SK-N-MC (cell line): ENCODE measurements around the gene LENG9.
"Not testable (repeated sequence)": the region's sequence is repeated elsewhere in the genome, so short reads cannot be mapped to it uniquely, and the experiment has no call there.

ENCODE experiments used
- DNase-seq: peaks from one replicate; pipeline ENCODE4 v3.0.0-alpha.2; 2011; ENCODE audit warnings: low read depth, low spot score
- H3K27ac ChIP-seq: fragments of 200-600 bp; sonication (generic); 2 replicates; pipeline ENCODE4 v1.5.1; 2016; ENCODE audit warnings: mixed run types
- H3K36me3 ChIP-seq: fragments of 200-600 bp; sonication (generic); 2 replicates; pipeline ENCODE4 v1.6.1; 2017; ENCODE audit warnings: antibody characterized with exemption, low read length, mixed read lengths; ENCODE audit not compliant: insufficient read depth
- H3K4me3 ChIP-seq: fragments of 200-600 bp; sonication (generic); 2 replicates; pipeline ENCODE4 v1.5.1; 2016
- H3K9ac ChIP-seq: fragments of 200-600 bp; sonication (generic); 2 replicates; pipeline ENCODE4 v1.8.0; 2017; ENCODE audit warnings: mixed run types, mixed read lengths; ENCODE audit not compliant: insufficient read length
- H3K9me3 ChIP-seq: fragments of 200-600 bp; sonication (generic); 2 replicates; pipeline ENCODE4 v1.6.1; 2017; ENCODE audit warnings: low read depth, mild to moderate bottlenecking, antibody characterized with exemption, low read length, moderate library complexity, mixed read lengths
- EZH2 ChIP-seq: fragments of 200-600 bp; sonication (generic); IDR thresholded peaks from one replicate; pipeline ENCODE4 v1.6.1; 2017; ENCODE audit warnings: antibody characterized with exemption
- FOXP2 ChIP-seq: optimal IDR thresholded peaks from 2 replicates; pipeline ENCODE3; 2011; ENCODE audit warnings: mild to moderate bottlenecking, moderate library complexity; ENCODE audit not compliant: insufficient read depth; ENCODE audit errors: extremely low read length, control extremely low read depth
- POLR2AphosphoS5 ChIP-seq: IDR thresholded peaks from 2 replicates; pipeline ENCODE4 v1.6.1; 2012; ENCODE audit warnings: mild to moderate bottlenecking, low read depth, low read length, borderline replicate concordance

LENG9 gene

DNA sequence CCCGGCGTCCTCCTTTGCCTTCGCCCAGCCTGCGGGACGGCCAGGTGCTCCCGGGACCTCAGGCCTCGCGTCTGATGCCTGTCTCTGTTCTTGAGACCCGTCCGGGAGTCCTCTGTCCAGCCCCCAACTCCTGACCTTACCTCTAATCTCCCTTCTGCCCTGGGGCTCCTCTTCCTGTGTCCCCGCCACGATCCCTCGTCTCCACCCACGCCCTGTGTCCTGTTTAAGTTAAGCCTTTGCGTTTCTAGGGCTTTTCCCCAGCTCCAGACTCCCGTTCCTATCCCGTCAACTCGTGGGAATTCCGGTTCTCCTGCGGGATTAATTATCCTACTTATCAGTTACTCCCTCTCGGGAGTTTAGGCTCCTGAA is 13.9 kb downstream of the LENG9 start:
- H3K36me3 ChIP-seq, result peaks cover 49% of the 10 kb centered on the region
- peak overlapping the region; percentile 88; the same call in 1 of the 2 replicates for H3K27ac ChIP-seq
- peak overlapping the region; percentile 90 for H3K9ac ChIP-seq
- H3K4me3 ChIP-seq, result peak overlapping the region; percentile 85
- no peaks in the 10 kb centered on the region for H3K9me3 ChIP-seq
- no peak for DNase-seq
- no peak for TF ChIP-seq FOXP2
- no peak for TF ChIP-seq POLR2AphosphoS5
- no peak for TF ChIP-seq EZH2

DNA sequence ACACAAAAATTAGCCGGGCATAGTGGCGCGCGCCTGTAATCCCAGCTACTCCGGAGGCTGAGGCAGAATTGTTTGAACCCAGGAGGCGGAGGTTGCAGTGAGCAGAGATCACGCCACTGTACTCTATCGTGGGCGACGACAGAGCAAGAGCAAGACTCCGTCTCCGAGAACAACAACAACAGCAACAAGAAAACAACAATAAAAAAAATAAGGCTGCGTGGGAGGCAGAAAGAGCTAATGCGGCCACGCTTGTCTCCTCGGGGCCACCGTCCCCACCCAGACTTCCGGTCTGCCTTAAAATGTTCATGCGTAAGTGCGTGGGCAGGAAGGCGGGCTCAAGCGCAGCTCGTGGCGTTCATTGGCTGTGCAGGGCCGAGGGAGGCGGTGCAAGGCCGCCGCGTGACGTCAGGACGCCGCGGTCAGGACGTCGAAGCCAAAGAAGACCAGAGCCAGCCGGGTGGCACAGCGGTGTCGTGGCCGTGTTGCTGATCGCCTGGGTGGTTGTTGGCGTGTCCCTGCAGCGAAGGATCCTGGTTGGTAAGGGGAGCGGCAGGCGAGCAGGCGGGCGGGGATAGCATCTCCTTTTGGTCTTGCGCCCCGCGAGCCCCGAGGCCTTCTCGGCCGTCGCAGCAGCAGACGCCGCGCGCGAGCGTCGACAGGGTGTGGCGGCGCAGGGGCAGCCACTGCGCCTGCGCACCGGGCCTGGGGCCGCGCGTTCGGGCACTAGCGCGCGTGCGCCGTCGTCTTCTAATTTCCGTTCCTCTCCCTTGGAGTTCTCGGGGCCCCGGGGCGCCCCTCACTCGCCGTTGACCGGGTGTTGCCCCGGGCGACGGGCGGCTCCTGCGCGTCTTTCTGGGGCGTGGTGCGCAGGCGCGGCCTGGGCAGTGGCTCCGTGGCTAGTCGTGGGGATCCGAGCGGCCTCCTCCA is 14.5 kb downstream of the LENG9 start, which contains the start of gene LENG8:
TSS of gene LENG8 (plus strand) at position 426 of the 927 bp plus-strand sequence. CDS start 2,146 bp downstream, outside the sequence.
- TF ChIP-seq EZH2 (no peak), POLR2AphosphoS5 (peak; percentile 97), FOXP2 (peak; percentile 30)
- peaks cover 44% of the 10 kb centered on the region for H3K36me3 ChIP-seq
- H3K9me3 ChIP-seq, result no peaks in the 10 kb centered on the region
- DNase-seq, result peak; percentile 94
- H3K27ac ChIP-seq, result peak within 1 kb of the TSS; percentile 88
- H3K9ac ChIP-seq, result peak within 1 kb of the TSS; percentile 90
- peak within 1 kb of the TSS; percentile 85 for H3K4me3 ChIP-seq

DNA sequence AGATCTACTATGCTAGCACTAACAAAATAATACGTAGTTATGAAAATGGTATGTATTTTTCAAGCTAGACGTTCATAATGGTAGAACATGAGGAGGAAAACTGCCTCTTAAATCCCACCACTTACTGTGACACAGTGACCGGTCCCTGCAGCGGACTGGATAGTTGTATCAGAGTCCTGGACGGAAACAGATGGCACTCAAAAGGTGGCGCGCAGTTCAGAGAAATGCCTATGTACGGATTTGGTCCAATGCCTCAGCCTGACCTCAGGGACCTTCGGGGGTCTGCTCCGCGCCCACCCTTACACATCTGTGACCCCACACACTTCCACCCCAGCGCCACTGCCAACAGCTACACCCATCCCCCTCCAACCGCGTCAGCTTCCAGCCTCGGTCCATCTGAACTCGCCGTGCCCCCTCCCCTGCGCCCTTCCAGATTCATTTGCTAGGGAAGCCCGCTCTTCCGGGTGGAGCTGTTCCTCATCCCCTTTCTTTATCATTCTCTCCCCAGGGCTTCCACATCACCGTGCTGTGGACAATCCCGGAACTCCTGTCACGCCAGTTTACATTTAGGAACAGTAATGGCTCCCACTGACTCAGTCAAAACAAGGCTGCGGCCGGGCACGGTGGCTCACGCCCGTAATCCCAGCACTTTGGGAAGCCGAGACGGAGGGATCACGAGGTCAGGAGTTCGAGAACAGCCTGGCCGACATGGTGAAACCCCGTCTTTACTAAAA is 15.4 kb downstream of the LENG9 start:
- H3K9me3 ChIP-seq, result no peaks in the 10 kb centered on the region
- H3K4me3 ChIP-seq, result peak overlapping the region; percentile 85
- no peak for TF ChIP-seq POLR2AphosphoS5
- TF ChIP-seq FOXP2, result no peak
- TF ChIP-seq EZH2, result no peak
- peak overlapping the region; percentile 90 for H3K9ac ChIP-seq
- no peak for DNase-seq
- peak overlapping the region; percentile 88 for H3K27ac ChIP-seq
- H3K36me3 ChIP-seq, result peaks cover 36% of the 10 kb centered on the region

DNA sequence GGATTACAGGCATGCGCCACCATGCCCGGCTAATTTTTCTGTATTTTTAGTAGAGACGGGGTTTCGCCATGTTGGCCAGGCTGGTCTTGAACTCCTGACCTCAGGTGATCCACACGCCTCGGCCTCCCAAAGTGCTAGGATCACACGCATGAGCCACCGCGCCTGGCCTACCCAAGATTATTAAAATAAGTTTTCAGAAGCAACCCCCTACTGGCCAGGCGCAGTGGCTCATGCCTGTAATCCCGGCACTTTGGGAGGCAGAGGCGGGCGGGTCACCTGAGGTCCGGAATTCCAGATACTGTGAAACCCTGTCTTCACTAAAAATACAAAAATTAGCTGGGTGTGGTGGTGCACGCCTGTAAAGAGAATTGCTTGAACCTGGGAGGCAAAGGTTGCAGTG is 17.2 kb downstream of the LENG9 start:
- not testable (repeated sequence) for H3K9ac ChIP-seq, DNase-seq

DNA sequence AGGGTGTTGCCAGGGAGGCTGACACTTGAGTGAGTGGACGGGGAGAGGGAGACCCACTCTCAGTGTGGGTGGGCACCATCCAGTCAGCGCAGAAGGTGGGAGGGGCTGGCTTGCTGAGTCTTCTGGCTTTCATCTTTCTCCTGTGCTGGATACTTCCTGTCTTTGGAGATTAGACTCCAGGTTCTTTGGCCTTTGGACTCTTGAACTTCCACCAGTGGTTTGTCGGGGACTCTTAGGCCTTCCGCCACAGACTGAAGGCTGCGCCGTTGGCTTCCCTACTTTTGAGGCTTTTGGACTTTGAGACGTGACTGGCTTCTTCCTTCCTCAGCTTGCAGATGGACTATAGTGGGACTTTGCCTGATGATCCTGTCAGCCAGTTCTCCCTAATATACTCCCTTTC is 18.8 kb downstream of the LENG9 start:
- no peaks in the 10 kb centered on the region for H3K9me3 ChIP-seq
- no peak for DNase-seq
- no peak overlapping the region for H3K4me3 ChIP-seq
- no peak for TF ChIP-seq EZH2
- no peak for TF ChIP-seq FOXP2
- TF ChIP-seq POLR2AphosphoS5, result no peak
- no peak overlapping the region for H3K9ac ChIP-seq
- peaks cover 14% of the 10 kb centered on the region for H3K36me3 ChIP-seq
- no peak overlapping the region for H3K27ac ChIP-seq

More for the DNA sequence above, 17.2 kb downstream of the LENG9 start:
- H3K27ac ChIP-seq, H3K4me3 ChIP-seq, H3K9me3 ChIP-seq: not testable (repeated sequence)
- H3K36me3 ChIP-seq, result peaks cover 20% of the 10 kb centered on the region

DNA sequence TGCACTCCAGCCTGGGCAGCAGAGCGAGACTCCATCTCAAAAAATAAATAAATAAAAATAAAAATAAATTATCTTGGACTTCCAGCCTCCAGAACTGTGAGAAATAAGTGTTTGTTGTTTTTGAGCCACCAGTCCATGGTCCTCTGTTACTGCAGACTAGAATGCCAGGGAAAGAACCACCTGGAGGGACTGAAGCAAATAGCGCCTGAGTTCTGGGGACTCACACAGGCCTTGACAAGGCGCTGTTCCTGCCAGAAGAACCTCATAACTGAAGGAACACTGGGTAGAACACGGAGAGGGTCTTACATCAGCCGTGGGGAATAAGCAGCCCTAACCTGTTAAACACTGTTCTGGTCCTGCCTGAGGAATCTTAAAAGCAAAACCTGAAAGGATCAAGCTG is 22.9 kb downstream of the LENG9 start:
- Histone ChIP-seq H3K27ac (no peak overlapping the region), H3K36me3 (peaks cover 10% of the 10 kb centered on the region), H3K4me3 (no peak overlapping the region), H3K9ac (no peak overlapping the region), H3K9me3 (no peaks in the 10 kb centered on the region)
- no peak for DNase-seq
- TF ChIP-seq EZH2, result no peak
- no peak for TF ChIP-seq FOXP2
- TF ChIP-seq POLR2AphosphoS5, result no peak

DNA sequence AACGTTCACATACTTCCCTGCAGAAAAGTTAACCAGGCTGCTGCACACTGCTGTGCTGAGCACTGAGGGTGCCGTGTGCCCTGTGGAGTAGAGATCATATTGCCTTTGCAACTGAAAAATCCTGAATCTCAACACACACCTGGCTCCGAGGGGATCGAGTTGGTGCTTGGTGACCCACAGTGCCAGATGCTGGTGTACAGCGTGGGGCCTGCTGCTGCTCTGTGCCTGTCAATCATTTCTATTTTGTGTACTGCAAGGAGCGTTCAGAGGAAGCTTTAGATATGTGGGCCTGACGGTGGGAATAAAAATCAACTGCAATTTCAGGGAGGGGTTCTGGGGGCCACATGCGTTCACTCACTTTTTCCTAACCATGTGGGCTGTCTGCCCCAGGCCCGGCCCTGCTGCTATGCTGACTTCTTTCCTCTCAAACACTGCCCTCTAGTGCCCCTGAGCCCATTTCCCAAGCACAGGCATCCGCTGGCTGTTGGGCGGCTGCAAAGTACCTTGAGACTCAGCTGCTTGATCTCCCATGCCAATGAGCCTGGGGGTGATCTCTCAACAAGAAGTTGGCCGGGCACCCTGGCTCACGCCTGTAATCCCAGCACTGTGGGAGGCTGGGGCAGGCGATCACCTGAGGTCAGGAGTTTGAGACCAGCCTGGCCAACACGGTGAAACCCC is 24.3 kb downstream of the LENG9 start:
- Histone ChIP-seq H3K9ac (no peak overlapping the region), H3K4me3 (no peak overlapping the region), H3K36me3 (peaks cover 3% of the 10 kb centered on the region; the same call in 1 of the 2 replicates), H3K9me3 (no peaks in the 10 kb centered on the region), H3K27ac (no peak overlapping the region)
- no peak for TF ChIP-seq EZH2
- no peak; the same call in 1 of the 2 replicates for TF ChIP-seq POLR2AphosphoS5
- no peak for TF ChIP-seq FOXP2
- DNase-seq, result no peak
